Measurements from ENCODE around the gene ADGRL2. TPM values are rescaled to one million over a fixed set of nuclear protein-coding genes. Genes with fewer than 3 reads are reported as not detected.

The ADGRL2 gene
- total RNA-seq, 3 donors from 2014 or later = 4.5 to 31.7 (median 9.2) TPM

- TF ChIP-seq CTCF (IDR thresholded peaks at IDR 0.05) = no peak
- Histone ChIP-seq H3K36me3 (ENCODE audit: low read depth) (no peaks in the 10 kb centered on the region), H3K9me3 (no peaks in the 10 kb centered on the region), H3K4me3 (no peak overlapping the region), H3K4me1 (ENCODE audit: low read depth) (no peaks in the 10 kb centered on the region)
- ATAC-seq (no peak), DNase-seq (no peak)
- intact Hi-C loops (cut with DNase I, micrococcal nuclease) = no loop called here
These were observed 214.7 kb downstream of the ADGRL2 start for GRCh38 chr1:82015444-82015843.

- Histone ChIP-seq H3K4me1 (ENCODE audit: low read depth) (no peaks in the 10 kb centered on the region), H3K9me3 (no peaks in the 10 kb centered on the region), H3K36me3 (ENCODE audit: low read depth) (no peaks in the 10 kb centered on the region), H3K4me3 (no peak overlapping the region)
- no peak for DNase-seq
- TF ChIP-seq CTCF (IDR thresholded peaks at IDR 0.05) = no peak
- intact Hi-C loops (cut with DNase I, micrococcal nuclease) = no loop called here
- no peak for ATAC-seq
These were observed 217.6 kb downstream of the ADGRL2 start for GRCh38 chr1:82018319-82018718.

GRCh38 chr1:82019508-82019907 is 218.8 kb downstream of the ADGRL2 start:
- H3K4me3 ChIP-seq = no peak overlapping the region
- DNase-seq = no peak
- intact Hi-C loops (cut with DNase I, micrococcal nuclease) = no loop called here

DNA sequence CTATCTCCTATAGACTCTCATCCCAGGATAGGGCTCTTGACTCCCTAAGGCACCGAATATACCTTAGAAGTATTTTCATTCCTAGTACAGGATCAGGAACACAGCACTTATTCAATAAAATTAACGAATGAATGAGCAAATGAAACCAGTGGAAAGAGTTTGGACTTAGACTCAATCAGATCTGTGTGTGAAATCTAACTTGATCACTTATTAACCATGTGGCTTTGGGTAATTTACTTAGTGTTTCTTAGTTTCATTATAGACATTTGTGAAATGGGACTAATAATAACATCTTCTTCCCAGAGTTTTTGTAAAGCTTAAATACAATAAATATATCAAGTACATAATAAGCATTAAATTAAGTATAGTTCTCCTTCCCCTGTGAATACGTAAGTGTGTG is 230.1 kb downstream of the ADGRL2 start:
- no peaks in the 10 kb centered on the region for H3K9me3 ChIP-seq
- no peak overlapping the region for H3K4me3 ChIP-seq
- no peak for TF ChIP-seq CTCF (IDR thresholded peaks at IDR 0.05)
- intact Hi-C loops (cut with DNase I, micrococcal nuclease) = no loop called here
- ATAC-seq (no peak), DNase-seq (no peak)
- H3K36me3 ChIP-seq (ENCODE audit: low read depth) = no peaks in the 10 kb centered on the region
- no peaks in the 10 kb centered on the region for H3K4me1 ChIP-seq (ENCODE audit: low read depth)

More at GRCh38 chr1:82019508-82019907, 218.8 kb downstream of the ADGRL2 start:
- Histone ChIP-seq H3K9me3 (no peaks in the 10 kb centered on the region), H3K36me3 (ENCODE audit: low read depth) (no peaks in the 10 kb centered on the region), H3K4me1 (ENCODE audit: low read depth) (no peaks in the 10 kb centered on the region)
- no peak for ATAC-seq
- no peak for TF ChIP-seq CTCF (IDR thresholded peaks at IDR 0.05)

DNA sequence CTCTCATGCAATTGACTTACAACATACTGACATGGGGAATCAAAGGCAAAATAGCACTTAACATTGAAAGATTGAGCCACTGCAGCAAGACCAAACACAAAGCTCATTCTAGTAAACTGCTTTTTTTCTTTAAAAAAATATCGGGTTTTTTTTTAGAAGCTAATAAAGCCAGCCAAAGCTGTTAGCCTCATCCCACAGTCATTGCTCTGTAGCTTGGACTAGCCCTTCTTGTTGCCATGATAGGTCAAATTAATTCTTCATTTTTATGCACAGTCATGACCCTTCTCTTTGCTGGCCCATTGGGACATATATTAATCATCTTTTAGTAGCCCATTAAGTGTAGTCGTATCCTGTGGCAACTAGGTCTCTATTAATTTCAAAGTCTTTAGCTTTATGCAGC is 231.3 kb downstream of the ADGRL2 start:
- ATAC-seq = no peak
- DNase-seq = no peak
- Histone ChIP-seq H3K9me3 (no peaks in the 10 kb centered on the region), H3K4me1 (ENCODE audit: low read depth) (no peaks in the 10 kb centered on the region), H3K36me3 (ENCODE audit: low read depth) (no peaks in the 10 kb centered on the region), H3K4me3 (no peak overlapping the region)
- no peak for TF ChIP-seq CTCF (IDR thresholded peaks at IDR 0.05)
- intact Hi-C loops (cut with DNase I, micrococcal nuclease) = no loop called here

DNA sequence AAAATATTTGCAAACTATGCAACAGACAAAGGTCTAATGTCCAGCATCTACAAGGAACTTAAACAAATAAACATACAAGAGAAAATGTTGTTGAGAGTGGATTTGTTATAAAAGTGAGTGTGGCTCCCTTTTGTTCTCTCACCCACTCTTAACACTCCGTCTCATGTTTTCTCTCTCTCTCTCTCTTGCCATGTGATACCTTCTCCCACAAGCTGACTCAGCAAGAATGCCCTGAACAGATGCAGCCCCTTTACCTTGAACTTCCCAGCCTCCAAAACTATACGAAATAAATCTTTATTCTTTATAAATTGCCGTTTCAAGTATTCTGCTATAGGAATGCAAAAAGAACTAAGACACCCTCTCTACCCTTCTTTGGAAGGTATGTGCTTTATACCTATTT is 234.1 kb downstream of the ADGRL2 start:
- ATAC-seq = no peak
- intact Hi-C loops (cut with DNase I, micrococcal nuclease) = no loop called here

More for the DNA sequence above, 234.1 kb downstream of the ADGRL2 start:
- Histone ChIP-seq H3K4me3 (no peak overlapping the region), H3K4me1 (ENCODE audit: low read depth) (no peaks in the 10 kb centered on the region), H3K36me3 (ENCODE audit: low read depth) (no peaks in the 10 kb centered on the region), H3K9me3 (no peaks in the 10 kb centered on the region)
- no peak for TF ChIP-seq CTCF (IDR thresholded peaks at IDR 0.05)
- DNase-seq = no peak
